HG03097 (cell line): Measurements from ENCODE around the gene HOXA9.

Experiments
- ATAC-seq: cut with Tn5 transposase; IDR thresholded peaks from one replicate; pipeline ENCODE4 v1.9.1; 2021; ENCODE audit not compliant: unreplicated experiment, low FRiP score

Gene HOXA9

DNA sequence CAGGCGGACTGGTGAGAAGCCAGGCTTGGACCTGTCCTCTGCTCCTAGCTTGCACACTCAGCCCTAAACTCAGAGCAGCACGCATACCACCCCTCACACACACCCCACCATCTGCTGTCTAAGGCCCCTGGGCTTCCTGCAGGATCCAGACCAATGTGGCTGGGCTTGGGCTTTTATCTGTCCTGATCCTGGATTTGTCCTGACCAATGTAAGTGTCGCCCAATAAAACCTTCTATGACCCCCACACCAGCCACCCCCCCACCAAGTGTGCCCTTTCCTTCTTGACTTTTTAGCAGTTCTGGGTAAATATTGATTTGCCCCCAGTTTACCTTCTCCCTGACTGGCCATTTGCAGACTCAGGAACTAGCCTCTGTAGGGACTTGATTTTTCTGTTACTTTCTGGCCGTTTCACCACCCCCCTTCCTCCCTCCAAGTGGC, 36.3 kb upstream of the HOXA9 start:
- ATAC-seq, result no peak

DNA sequence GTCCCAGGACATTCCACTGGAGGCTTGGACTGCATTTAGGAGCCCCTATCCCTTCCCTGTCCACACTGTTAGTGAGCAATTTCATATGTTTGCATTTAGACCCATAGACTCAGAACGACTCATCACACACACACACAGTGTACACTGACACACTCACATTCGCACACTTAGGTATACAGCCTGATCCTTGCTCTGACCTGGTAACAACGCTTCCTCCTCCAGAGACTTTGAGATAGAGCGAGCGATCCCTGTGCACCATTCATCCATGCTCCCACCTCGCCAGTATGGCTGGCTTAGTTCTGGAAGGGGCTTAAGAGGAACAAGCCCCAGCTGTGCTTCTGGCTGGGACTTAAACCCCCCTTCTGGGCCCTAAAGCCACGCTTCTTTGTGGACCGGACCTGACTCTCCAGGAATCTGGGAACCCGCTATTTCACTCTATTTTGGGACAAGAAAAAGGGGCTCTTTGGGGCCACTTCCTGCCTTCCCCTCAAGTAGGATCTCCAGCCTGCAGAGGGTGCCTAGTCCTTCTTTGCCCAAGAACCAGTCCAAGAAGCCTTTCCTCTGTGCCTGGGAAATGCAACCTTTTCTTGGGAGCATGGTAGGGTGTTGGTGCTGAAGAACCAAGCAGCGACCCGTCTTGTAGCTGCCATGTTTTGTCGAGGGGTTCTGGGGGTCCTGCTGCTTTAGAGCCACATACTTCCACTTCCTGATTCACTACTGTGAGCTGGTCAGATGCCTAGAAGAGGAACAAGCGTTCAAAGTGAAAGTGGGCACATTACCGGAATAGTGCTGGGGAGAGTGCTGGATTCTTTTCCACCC, 35.6 kb upstream of the HOXA9 start:
- ATAC-seq, result no peak

DNA sequence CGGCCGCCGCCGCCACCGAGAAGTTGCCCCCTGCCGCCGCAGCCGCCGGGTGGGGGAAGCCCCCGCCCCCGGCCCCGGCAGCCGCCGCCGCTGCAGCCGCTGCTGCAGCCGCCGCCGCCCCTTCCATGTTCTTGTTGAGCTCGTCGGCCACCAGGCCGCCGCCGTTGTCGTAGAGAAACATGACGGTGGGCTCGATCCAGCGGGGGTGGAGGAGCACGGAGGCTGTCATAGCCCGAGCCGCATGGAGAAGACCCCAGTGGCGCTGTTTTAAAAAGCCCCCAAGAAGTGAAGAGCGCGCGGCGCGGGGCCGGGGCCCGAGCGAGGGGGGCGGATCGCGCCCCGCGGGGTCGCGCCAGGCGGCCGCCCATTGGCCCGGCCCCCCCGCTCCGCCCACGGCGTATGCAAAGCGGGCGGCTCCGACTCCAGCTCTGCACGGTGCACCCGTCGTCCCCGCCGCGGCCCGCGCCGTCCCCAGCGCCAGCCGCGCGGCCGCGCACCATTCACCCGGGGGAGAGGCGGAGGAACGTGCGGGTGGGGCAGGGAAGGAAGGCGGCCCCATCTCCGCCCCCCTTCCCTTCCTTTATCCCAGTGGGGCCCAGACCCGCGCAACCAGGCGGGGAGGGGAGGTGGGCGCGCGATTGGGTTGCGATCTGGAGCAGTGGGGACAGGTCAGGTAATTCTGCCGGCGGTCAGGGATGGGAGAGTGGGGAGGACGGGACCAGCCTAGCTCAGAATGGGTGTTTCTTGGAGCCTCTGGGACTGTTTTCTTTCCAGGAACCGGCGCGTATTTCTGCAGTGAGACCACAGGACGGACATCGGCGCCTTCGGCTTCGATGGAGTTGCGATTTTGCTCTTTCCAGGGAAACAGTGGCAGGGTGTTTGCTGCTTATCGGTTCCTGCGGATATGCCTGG, 34.8 kb upstream of the HOXA9 start, which contains the start of gene HOXA13:
HOXA13 (minus strand) TSS at position 243 of the 912 bp plus-strand sequence; CDS start at position 229, 14 bp downstream.
- no peak for ATAC-seq

GRCh38 chr7:27198871-27199801, 33.8 kb upstream of the HOXA9 start:
- no peak for ATAC-seq

GRCh38 chr7:27198138-27198841, 33.0 kb upstream of the HOXA9 start:
- ATAC-seq, result no peak

DNA sequence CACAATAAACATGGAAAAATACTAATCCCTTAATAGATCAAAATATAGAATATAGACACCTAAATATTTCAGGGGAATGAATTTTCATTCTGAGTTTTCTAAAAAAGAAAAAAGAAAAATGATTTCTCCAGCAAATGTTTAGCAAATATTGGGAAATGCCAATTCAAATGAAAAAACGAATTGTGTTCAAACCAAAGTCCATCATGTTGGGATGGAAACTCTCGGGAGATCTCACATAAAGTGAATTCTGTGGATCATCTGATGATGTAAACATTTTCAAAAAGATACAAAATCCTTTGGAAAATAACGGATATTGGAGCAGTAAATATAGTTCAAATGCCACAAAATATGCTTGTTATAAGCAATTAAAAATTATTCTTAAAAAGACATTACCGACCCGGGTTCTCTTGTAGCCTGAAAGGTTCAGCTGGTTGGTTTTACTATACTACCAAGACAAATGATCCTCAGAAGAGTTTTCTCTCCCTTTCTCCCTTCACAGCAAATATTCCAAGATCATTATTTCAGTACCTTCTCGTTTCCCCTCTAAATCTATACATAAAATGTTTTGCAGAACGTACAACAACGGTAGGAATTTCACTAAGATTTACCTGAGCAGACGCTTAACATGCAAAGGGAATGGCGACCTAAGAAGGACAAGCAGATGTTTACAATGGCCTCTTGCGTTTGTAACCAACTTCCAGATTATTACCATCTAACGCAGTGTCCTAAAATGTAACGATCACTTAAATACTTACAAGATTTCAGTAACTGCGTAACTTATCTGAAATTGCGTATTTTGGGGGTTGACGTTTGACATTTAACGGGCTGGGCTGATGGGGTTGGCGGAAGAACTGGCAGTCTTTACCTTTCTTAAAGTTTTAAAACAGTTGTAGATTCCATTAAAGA, 32.1 kb upstream of the HOXA9 start:
- ATAC-seq, result no peak

GRCh38 chr7:27196287-27196767, 31.0 kb upstream of the HOXA9 start:
- ATAC-seq, result no peak

GRCh38 chr7:27194686-27195379, 29.5 kb upstream of the HOXA9 start:
- ATAC-seq, result no peak

GRCh38 chr7:27194002-27194352, 28.6 kb upstream of the HOXA9 start:
- no peak for ATAC-seq

DNA sequence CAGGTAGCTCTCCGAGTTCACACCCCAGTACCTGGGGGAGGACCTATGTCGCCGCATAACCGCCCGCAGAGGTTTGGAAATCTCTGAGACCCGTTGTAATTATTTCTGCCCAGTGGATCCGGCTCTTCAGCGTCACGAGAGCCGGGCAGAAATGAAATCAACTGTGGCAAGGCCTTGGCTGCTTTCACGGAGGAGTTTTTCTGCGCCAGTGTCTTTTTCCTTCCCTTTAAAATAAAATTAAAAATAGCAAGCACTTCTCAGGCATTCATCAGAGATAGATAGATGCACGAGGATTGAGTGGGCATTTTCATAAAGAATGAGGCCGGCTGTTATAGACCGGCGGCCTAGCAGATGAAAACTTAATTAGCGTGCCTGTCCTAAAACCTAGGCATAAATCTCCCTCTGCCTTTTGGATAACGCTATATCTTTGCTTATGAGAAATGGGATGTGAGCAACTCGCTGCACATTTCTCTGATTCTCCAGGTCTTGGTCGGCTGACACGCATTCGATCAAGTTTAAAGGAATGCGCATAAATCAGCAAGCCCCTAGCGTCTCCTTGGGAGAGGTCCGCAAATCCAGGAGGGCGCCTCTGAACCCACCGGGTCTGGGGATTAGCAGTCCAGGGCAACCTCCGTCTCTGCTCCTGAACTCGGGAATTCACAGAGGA, 28.1 kb upstream of the HOXA9 start:
- no peak for ATAC-seq

DNA sequence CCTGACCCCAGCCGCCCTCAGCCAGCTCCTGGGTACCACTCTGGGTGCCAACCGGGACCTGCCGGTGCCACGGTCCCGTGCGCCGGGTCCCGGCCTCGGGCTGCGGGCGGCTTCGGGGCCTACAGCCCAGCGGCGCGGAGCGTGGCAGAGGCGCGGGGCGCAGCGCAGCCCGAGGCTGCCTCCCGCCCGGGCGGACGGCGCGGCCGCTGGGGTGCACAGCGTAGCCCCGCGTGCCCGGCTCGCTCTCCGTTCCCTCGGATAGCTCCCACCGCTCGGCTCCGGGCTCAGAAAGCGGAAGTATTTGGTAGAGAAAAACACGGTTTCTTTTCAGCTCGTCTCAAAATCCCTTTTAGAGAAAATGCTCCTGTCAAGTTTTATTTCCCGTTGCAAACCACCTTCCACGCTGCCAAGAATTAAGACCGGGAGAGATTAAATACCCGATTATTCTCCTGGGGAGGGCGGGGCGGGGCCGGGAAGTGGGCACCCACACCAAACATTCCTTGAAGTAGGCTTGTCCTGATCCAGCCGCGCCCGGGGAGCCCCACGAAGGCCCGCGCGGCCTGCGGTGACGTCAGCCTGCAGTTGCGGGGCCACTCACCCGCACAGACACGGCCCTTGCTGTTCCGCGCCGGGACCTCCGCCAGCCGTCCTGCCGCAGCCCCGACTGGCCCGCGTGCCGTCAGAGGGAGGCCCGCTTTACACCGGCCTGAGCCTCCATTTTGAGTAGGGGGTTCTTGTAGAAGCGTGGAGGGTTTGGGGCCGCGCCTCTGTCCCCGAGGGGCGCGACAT, 27.4 kb upstream of the HOXA9 start:
- no peak for ATAC-seq

DNA sequence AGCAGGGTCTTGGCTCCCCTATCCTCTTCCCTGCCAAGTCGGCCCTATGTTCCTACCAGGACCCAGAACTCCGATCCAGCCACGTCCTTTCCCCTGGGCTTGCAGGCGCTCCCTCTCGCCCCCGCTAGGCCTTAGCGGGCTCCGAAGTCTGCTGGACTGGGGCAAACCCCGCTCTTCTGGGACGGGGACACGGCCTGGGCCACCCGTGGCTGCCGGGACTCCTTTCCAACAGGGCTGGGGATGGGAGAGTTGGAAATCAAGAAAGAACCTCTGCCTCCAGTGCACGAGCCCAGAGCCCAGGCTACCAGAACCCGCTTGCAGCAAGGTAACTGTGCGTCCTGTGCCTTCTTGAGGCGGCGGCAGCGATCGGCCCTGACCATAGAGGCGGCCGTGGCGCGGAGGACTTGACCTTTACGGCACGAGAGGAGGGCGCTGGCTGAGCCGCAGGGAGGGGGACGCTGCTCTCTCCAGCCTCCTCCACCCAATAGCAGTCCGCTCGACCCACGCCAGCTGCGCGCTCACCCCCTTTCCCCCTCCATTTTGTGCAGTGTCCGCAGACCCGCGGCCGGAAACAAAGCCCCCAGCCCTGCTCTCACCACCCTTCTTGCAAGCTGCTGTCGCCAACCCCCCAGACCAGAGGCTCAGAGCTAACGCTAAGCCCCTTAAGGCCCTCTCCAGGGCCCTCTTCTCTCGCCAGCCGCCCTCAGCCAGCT, 26.7 kb upstream of the HOXA9 start:
- ATAC-seq, result no peak

DNA sequence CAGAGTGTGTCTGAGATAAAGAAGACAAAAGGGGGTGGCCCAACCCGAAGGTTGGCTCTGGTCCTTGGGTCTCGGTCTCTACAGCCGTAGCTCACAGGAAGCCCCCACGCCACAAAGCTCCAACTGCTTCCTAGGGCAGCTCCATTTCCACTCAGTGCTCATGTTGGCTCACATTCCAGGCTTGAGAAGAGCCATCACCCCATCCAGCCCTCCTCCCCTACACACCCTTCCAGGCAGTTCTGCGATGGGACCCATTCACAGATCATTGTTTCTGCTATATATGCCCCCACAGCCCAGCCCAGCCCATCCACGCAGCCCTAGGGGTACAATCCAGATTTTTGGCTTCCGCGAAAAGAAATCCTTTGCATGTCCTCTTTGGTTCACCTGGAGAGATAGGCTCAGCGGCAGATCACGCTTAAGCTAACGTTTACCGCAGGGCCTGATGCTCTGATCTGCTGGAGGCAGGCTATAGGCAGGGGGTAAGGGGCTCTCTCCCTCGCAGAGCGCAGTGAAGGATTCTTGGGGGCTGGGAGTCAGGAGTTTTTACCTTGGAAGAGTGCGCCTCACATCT, 25.9 kb upstream of the HOXA9 start:
- ATAC-seq, result no peak

DNA sequence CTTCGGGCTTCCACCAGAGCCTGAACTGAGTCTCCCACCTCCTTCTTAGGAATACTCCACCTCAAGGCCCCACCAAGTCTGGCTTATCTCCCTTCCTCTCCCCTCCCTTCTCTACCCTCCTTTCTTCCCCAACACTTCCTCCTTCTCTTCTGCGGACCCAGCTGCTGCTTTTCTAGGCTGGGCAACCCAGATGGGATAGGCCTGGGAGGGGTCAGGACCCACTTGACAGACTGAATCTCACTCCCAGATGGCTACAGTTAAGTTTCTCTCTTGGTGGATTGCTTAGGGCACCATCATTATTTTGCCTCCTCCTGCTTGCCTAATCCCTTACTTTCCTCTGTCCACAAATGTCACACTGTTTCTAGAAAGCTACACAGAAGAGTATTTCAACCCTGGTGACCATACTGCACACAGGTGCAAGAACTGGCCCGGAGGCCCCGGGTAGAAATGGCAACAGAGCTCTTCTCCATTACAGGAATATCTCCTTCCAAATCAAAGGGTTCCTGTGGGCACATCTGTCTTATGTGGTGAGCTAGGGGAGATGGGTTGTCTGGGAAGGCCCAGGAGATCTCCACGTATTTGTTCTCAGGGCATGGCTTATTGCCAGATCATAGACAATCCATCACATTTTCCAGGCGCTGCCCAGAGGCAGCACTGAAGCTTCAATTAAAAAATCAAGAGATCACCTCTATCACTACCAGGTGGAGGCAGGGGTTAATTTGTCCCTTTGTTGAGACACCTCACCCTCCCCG, 24.8 kb upstream of the HOXA9 start:
- ATAC-seq, result no peak

DNA sequence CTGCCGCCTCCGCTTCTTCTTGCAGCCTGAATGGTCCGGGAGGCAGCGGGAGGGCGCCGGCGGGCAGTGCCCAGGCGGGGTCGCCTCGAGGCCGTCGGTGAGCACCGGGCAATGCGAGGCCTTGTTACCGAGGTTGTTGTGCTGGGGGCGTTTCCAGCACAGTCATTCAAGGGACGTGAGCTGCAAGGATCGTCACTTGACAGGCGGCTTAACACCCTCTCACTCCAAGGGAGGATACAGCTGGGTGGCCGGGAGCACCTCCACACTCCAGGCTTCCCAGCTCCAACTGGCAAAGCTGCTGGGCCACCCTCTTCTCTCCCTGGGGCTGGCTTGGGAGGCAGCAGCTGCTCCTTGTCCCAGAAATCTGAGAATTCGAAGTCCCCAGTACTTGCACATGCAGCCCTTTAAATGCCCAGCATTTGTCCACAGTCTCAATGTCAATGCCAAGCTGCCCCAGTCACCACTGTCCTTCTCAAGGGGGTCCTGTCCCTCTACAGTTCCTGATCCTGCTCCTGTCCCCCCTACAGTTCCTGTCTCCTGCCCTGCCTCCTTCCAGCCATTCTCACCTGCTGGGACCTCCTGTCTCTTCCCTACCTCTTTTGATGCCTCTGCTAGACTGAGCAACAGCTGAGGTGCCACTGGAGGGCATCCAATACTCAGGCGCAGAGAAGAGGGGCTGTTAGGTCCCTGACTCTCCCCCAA, 24.1 kb upstream of the HOXA9 start:
- no peak for ATAC-seq
